RPMI8226 (cell line): ENCODE results near the gene EML4.

Experiments used
- DNase-seq: peaks from one replicate; pipeline ENCODE4 v3.0.0-alpha.2; 2015

EML4 gene

DNA sequence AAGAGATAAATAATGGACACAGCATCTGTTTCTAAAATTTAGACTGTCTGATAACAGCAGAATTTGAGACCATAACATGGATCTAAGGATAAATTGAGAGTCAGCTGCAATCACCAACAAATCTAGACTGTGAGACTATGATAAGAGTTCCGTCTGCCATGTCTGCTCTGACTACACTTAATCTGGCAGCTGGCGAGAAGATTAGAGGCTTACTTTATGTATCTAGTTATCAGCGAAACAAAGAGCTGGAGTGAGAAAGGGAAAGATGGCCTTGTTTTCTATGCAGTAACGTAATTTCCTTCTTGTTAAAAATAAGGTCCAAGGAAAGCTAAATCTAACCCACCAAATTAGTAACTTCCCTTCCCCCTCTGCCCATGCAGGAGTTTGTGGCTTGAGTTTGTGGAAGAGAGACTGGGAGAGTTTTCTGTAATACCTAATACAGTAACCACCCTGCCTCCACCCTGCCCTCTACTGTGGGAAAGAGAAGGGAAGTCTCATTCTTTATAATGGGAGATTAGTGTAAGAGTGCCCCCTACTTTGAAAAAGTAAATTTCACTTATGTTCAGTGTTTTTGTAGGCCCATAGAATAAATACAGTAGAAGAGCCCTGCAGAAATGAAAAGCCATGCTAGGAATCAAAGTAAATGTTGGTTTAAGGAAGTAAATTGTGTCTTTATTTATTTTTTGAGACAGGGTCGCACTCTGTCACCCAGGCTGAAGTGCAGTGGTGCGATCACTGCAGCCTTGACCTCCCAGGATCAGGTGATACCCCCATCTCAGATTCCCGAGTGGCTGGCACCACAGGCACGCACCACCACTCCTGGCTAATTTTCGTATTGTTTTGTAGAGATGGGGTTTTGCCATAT, 27.5 kb downstream of the EML4 start:
- peak; percentile 67 for DNase-seq

DNA sequence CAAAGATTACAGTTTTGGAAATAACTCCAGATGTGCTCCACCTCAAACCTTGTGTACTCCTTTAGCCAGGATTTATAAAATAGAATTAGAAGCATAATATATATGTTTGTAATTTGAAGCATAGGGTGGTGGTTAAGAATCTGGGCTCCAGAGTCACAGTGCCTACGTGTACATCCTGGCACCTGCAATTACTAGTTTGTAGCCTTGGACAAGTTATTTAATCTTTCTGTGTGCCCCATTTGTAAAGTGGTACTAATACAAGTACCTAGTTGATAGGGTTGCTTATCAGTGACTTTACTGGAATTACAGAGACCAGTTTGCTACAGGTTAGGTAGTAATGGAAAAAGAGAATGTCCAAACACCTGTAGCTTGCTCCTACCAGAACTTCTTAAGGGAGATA, 28.6 kb downstream of the EML4 start:
- no peak for DNase-seq

DNA sequence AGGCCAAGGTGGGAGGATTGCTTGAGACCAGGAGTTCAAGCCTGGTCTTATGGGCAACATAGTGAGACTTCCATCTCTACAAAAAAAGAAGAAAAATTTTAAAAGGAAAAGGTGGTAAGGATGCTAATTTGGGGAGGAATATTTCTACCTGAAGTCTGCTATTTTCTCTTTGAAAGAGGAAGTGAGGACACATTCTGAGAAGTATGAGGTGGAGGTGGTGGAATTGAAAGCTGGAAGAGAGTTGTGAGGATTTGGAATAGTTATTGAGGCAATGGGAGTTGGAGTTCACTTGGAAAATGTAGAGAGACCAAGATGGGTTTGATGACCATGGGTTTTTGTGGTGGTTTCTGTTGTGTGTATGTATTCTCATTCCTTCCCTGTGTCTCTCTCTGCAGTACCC, 29.3 kb downstream of the EML4 start:
- DNase-seq, result no peak

GRCh38 chr2:42199002-42199401, 29.8 kb downstream of the EML4 start:
- no peak for DNase-seq

DNA sequence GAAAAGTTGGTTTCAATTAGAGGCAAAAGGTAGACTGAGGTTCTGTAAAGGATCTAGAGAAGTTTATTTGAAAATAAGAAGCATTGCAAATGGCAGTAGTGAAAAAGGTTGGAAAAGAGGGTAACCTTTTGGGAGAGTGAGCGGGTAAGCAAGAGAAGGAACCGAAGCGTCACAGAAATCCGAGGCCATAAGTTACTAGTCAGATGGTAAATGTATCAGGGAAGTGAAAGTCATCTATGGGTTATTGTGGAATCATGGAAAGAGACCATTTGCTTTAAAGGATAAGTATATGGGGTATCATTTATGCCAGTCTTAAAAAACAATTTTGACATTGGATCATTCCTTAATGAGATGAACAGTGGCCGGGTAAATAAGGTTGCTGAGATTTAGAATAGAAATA, 30.5 kb downstream of the EML4 start:
- no peak for DNase-seq

GRCh38 chr2:42200926-42201855, 32.0 kb downstream of the EML4 start:
- DNase-seq, result no peak

DNA sequence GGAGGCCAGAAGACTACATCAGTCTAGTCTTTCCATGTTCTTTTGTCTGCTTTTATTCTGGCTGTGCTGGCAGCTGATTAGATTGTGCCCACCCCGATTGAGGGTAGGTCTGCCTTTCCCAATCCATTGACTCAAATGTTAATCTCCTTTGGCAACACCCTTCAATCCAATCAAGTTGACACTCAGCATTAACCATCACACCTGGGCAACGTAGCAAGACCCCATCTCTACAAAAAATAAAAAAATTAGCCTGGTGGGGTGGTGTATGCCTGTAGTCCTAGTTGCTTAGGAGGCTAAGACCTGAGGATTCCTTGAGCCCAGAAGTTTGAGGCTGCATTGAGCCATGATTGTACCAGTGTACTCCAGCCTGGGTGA, 33.5 kb downstream of the EML4 start:
- DNase-seq, result no peak

DNA sequence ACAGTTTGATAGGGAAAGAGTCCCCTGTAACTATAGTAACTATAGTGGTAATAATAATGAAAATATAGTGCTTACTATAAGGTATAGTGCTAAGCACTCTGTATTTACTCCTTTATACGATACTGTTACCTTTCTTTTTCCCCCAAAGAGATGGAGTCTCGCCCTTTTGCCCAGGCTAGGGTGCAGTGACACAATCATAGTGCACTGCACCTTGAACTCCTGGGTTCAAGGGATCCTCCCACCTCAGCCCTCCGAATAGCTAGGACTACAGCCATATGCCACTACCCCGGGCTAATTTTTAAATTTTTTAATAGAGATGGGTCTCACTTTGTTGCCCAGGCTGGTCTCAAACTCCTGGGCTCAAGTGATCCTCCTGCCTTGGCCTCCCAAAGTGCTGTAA, 34.6 kb downstream of the EML4 start:
- no peak for DNase-seq

- DNase-seq, result no peak
Observed at GRCh38 chr2:42205337-42205736, 36.2 kb downstream of the EML4 start.

GRCh38 chr2:42207826-42208225, 38.7 kb downstream of the EML4 start:
- DNase-seq, result no peak

DNA sequence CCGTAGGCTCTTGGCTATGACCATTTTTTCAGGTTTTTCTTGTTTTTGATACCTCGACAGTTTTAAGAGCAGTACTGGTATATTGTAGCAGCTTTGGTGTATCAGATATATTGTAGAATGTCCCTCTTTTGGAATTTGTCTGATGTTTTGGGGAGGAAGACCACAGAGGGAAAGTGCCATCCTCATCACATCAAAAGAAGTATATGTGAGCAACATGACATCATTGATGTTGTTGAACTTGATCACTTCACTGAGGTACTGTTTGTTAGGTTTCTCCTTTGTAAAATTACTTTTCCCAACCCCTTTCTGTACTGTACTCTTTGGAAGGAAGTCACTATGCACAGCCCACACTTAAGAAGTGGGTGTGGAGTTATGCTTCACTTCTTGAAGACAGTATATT, 41.0 kb downstream of the EML4 start:
- DNase-seq, result no peak

DNA sequence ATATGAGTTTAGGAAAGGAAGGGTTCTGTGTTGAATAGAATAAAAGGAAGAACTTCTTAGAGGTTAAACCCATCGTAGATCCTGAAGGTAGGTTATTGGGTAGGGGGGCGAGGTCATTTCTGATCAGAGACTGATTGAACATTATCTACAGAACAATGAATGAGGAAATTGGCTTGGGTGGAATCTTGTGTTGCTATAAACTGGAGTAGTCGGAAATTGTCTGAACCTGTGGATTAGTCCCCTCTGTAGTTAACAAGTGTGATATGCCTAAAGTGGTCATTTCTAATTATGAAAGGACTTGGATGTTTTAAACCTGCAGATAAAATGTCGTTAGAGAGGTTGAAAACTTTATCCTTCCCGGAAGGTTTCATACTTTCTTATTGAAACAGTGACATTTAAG, 42.1 kb downstream of the EML4 start:
- DNase-seq, result no peak

DNA sequence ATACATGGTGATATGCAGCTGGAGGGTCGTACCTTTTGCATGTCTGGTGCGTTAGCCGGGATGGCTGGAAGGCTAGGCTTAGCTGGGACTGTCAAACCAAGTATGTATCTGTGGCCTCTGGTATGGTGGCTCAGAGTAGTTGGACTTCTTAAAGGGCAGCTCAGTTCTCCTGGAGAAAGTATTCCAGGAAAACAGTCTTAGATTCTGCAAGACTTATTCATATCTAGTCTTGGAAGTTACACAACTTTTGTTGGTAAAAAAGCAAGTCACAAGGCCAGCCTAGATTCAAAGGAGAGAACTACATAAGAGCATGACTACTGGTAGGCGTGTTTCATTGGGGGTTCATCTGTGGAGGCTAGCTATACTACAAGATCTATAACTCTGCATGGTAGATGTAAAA, 45.5 kb downstream of the EML4 start:
- no peak for DNase-seq

- DNase-seq, result no peak
Observed at GRCh38 chr2:42216694-42217093, 47.5 kb downstream of the EML4 start.

GRCh38 chr2:42217307-42217706, 48.2 kb downstream of the EML4 start:
- no peak for DNase-seq

- DNase-seq, result no peak
Observed at GRCh38 chr2:42217914-42218313, 48.8 kb downstream of the EML4 start.

- no peak for DNase-seq
Observed at GRCh38 chr2:42218712-42219111, 49.6 kb downstream of the EML4 start.

GRCh38 chr2:42219160-42219559, 50.0 kb downstream of the EML4 start:
- no peak for DNase-seq

DNA sequence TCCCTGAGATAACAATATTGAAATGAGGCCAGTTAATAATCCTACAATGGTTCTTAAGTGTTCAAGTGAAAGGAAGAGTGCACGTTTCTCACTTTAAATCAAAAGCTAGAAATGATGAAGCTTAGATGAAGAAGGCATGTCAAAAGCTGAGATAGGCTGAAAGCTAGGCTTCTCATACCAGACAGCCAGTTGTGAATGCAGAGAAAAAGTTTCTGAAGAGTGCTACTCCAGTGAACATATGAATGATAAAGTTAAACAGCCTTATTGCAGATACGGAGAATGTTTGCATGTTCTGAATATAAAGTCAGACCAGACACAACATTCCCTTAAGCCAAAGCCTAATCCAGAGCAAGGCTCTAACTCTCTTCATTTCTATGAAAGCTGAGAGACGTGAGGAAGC, 51.4 kb downstream of the EML4 start:
- DNase-seq, result no peak

DNA sequence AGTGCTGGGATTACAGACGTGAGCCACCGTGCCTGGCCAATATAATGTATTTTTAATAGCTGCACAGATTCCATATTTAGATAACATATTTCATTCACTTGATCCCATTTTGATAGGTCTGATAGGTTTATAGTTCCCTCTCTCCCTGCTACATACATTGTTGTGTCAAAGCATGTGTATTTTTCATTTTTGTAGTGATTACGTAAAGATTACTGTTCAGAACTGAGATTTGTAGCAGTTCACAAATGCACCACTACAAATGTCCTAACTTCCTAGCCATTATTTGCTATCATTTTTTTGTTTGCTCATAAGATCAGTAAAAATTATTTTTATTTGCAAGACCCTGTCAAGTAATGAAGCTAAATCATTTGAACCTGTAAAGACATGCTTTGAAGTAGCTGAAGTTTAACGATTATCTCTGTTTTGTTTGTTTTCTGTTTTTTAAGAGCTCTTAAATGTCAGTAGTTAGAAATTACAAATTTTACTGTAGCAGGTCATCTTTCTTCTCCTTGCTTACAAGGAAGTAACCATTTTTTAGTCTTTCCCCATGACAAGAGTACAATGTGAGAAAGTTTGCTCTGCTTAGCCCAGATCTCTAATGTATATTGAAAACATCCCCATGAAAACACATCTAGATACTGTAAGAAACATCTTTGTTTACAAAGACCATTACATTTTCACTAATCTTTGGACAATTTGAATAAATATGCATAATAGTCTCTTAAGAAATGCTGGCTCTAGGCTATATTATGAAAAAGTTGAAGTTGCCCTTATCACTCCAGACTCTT, 54.1 kb downstream of the EML4 start:
- no peak for DNase-seq

DNA sequence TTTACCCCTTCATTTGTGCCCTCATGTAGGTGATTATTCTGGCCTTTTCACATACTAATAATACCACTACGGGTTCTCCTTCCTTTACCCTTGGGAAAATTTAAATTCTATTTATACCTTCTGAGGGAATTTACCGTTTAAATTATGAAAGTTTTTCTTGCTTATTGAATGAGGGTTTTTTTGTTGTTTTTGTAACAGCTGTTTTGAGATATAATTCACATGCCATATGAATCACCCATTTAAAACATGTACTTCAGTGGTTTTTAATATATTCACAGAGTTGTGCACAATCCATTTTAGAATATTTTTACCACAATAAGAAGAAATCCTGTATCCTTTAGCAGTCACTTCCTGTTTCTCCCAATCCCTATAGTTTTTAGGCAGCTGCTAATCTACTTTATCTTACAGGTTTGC, 54.7 kb downstream of the EML4 start:
- no peak for DNase-seq

GRCh38 chr2:42224422-42225067, 55.4 kb downstream of the EML4 start:
- DNase-seq, result no peak

DNA sequence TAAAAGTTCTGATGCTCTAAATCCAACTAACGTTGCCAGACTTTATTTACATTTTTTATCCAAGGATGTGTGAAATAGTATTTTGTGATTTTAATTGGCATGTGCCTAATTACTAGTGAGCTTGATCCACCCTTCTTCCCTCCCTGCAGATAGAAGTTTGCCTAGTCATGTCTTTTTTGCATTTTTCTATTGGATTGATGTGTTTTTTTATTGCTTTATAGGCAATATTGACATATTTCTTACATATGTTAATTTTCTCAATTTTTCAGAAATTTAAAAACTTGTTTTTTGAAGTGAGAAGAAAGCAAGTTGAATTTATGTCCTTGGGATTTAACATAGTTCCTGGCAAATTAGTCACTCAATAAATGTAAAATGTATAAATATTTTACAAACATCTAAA, 56.4 kb downstream of the EML4 start:
- no peak for DNase-seq
